ENCODE data around the gene KCNMA1.

The KCNMA1 gene

DNA sequence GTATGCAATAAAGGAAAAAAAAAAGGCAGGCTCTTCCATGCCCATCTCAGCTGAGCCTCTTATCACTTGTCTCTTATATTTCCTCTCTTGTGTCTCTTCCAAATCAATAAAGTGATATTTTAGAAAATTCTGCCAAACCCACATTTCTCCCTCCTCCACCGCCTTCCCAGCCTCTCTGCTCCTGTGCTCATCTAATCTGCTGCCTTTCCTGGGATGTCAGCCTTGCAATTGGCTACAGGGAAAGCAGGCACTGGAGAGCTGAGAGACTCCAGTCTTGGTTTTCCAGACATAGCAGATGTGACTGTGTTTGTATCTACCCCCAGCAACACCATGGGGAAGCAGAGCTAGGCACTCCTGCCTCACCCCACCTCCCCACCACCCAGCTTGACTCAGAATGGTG, 298.4 kb downstream of the KCNMA1 start:
- Histone ChIP-seq H3K27me3 (peaks cover 12% of the 10 kb centered on the region), H3K27ac (no peak overlapping the region), H3K36me3 (no peaks in the 10 kb centered on the region), H3K4me1 (ENCODE audit: control insufficient read depth in 1 of 2, insufficient read depth in 1 of 2, low read depth in 1 of 2, low read length in 1 of 2) (no peaks in the 10 kb centered on the region), H3K9me3 (no peaks in the 10 kb centered on the region), H3K4me3 (ENCODE audit: low read depth in 1 of 2, low read length in 1 of 2) (no peak overlapping the region)
- TF ChIP-seq, protein P1, sequence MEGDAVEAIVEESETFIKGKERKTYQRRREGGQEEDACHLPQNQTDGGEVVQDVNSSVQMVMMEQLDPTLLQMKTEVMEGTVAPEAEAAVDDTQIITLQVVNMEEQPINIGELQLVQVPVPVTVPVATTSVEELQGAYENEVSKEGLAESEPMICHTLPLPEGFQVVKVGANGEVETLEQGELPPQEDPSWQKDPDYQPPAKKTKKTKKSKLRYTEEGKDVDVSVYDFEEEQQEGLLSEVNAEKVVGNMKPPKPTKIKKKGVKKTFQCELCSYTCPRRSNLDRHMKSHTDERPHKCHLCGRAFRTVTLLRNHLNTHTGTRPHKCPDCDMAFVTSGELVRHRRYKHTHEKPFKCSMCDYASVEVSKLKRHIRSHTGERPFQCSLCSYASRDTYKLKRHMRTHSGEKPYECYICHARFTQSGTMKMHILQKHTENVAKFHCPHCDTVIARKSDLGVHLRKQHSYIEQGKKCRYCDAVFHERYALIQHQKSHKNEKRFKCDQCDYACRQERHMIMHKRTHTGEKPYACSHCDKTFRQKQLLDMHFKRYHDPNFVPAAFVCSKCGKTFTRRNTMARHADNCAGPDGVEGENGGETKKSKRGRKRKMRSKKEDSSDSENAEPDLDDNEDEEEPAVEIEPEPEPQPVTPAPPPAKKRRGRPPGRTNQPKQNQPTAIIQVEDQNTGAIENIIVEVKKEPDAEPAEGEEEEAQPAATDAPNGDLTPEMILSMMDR (IDR thresholded peaks at IDR 0.05) = no peak

DNA sequence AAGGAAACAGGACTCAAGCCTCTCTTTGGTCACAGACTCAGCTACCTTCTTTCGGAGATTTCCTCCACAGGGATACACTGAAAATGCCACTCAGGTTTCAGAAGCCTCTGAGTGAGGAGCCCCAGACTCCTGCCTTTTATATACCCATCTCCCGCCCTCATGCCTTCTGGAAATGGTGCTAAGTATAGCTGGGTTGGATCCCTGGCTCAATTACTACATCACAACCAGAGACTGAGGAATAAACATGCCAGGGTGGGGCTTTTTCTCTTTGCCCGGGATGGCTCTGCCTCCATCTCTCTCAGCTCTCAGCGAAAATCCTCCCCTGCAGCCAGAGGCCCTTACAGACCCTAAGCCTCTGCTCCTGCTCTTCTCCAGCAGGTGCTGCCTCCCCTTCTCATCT, 299.5 kb downstream of the KCNMA1 start:
- H3K27me3 ChIP-seq = peaks cover 11% of the 10 kb centered on the region
- TF ChIP-seq, protein P1 (IDR thresholded peaks at IDR 0.05) = no peak

DNA sequence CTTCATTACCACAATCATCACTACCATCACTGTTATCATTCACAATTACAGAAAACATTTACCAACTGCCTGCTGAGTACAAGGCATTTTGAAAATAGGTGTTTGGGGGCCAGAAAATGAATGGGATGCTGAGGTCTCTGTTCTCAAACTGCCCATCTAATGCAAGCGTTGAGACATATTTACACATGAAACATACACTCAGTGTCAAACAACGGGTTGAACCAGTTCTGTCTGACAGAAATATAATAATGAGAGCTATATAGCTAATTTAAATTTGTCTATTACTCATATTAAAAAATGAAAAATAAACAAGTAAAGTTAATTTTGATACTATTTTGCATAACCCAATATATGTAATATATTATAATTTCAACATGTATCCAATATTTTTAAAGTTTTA, 303.1 kb downstream of the KCNMA1 start:
- Histone ChIP-seq H3K4me3 (ENCODE audit: low read depth in 1 of 2, low read length in 1 of 2) (no peak overlapping the region), H3K27ac (no peak overlapping the region), H3K36me3 (no peaks in the 10 kb centered on the region), H3K9me3 (no peaks in the 10 kb centered on the region), H3K27me3 (peaks cover 7% of the 10 kb centered on the region), H3K4me1 (ENCODE audit: control insufficient read depth in 1 of 2, insufficient read depth in 1 of 2, low read depth in 1 of 2, low read length in 1 of 2) (no peaks in the 10 kb centered on the region)
- TF ChIP-seq, protein P1 (IDR thresholded peaks at IDR 0.05) = no peak

More for the DNA sequence above, 299.5 kb downstream of the KCNMA1 start:
- no peaks in the 10 kb centered on the region for H3K9me3 ChIP-seq
- H3K4me1 ChIP-seq (ENCODE audit: control insufficient read depth in 1 of 2, insufficient read depth in 1 of 2, low read depth in 1 of 2, low read length in 1 of 2) = no peaks in the 10 kb centered on the region
- no peak overlapping the region for H3K4me3 ChIP-seq (ENCODE audit: low read depth in 1 of 2, low read length in 1 of 2)
- no peaks in the 10 kb centered on the region for H3K36me3 ChIP-seq
- no peak overlapping the region for H3K27ac ChIP-seq

DNA sequence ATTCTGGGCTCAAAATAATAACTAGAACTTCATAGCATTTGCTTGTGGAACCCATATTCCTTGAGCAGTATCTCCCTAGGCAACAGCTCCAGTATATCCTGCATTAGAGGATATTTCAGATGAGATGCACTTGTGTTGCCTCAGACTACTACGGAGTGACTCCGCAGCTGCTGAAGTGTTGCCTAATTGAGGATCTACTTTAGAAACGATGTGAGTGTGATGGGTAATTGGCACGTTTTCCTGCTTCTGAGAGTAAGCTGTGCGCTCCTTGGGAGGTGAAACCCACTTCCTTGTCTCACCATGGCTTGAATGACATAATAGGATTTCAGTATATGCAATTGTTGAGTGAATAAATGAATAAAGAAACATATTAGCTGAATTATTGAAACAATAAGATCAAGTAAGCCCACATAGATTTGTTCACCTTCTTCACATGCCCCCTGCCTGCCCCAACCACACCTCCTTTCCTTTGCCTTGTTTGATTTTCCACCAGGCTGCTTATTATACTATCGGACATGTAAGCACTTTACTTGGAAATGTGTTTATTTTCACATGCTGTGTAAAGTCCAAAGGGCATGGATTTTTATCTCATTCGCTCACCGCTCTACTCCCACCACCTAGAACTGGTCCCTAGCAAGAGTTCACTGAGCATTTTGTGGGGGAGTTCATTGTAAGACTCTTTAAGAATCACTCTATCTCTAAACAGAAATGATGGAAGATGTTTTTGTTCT, 303.8 kb downstream of the KCNMA1 start:
- H3K9me3 ChIP-seq = no peaks in the 10 kb centered on the region

DNA sequence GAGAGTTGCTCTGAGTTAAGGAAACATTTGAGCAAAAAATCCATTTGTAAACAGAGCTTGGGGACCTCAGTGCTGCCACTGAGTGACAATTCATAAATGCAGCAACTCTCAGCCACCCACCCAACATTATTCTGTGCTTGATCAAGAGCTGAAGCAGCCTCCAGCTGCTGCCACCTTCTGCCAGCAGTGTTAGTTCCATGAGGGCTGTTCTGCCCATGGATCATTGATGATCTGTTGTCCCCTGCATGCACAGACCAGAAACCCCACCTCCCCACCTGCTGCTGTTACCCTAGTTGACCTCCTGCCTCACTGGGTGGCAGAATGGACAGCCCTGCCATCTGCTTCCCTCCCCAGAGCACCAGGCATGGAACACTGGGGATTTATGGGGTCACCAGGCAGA, 305.4 kb downstream of the KCNMA1 start:
- Histone ChIP-seq H3K4me1 (ENCODE audit: control insufficient read depth in 1 of 2, insufficient read depth in 1 of 2, low read depth in 1 of 2, low read length in 1 of 2) (no peaks in the 10 kb centered on the region), H3K9me3 (no peaks in the 10 kb centered on the region)
- TF ChIP-seq, protein P1 (IDR thresholded peaks at IDR 0.05) = no peak

More for the DNA sequence above, 303.8 kb downstream of the KCNMA1 start:
- no peaks in the 10 kb centered on the region for H3K36me3 ChIP-seq
- no peak overlapping the region for H3K27ac ChIP-seq
- TF ChIP-seq, protein P1 (IDR thresholded peaks at IDR 0.05) = no peak
- H3K27me3 ChIP-seq = peaks cover 7% of the 10 kb centered on the region
- no peak overlapping the region for H3K4me3 ChIP-seq (ENCODE audit: low read depth in 1 of 2, low read length in 1 of 2)
- no peaks in the 10 kb centered on the region for H3K4me1 ChIP-seq (ENCODE audit: control insufficient read depth in 1 of 2, insufficient read depth in 1 of 2, low read depth in 1 of 2, low read length in 1 of 2)

More for the DNA sequence above, 305.4 kb downstream of the KCNMA1 start:
- Histone ChIP-seq H3K36me3 (no peaks in the 10 kb centered on the region), H3K27me3 (peaks cover 7% of the 10 kb centered on the region), H3K4me3 (ENCODE audit: low read depth in 1 of 2, low read length in 1 of 2) (no peak overlapping the region), H3K27ac (no peak overlapping the region)
